Left ventricle myocardium inferior (tissue), 1 donor: ENCODE measurements around the gene RNF31. TPM values are rescaled to one million over a fixed set of nuclear protein-coding genes. Genes with fewer than 3 reads are reported as not detected.
A peak's percentile ranks its signal among the peaks of the same experiment; 100 is the strongest.

ENCODE experiments used
- DNase-seq: peaks from one replicate; pipeline ENCODE4 v3.0.0-alpha.2; 2020
- H3K27ac ChIP-seq: fragments of 200-600 bp; replicated peaks from 2 replicates; pipeline ENCODE4 v1.8.0; 2021
- H3K27me3 ChIP-seq: fragments of 200-600 bp; 2 replicates; pipeline ENCODE4 v1.8.0; 2021; ENCODE audit warnings: low read depth
- H3K36me3 ChIP-seq: fragments of 200-600 bp; 2 replicates; pipeline ENCODE4 v1.8.0; 2021
- H3K4me1 ChIP-seq: fragments of 200-600 bp; 2 replicates; pipeline ENCODE4 v1.8.0; 2021
- H3K4me3 ChIP-seq: fragments of 200-600 bp; 2 replicates; pipeline ENCODE4 v1.8.0; 2021; ENCODE audit warnings: mild to moderate bottlenecking, moderate library complexity
- H3K9me3 ChIP-seq: fragments of 200-600 bp; replicated peaks from 2 replicates; pipeline ENCODE4 v1.8.0; 2021
- intact Hi-C: fragments of 100-400 bp; cut with micrococcal nuclease; formaldehyde crosslinking; loops from one replicate; pipeline ENCODE4 v1.11.0; 2022
- total RNA-seq: library from RNA; stranded (reverse); fragmentation: NEBNext Ultra II Directional; extraction: Animal tissue kit (Norgen Biotek cat#: 25700); gene quantifications from one replicate; pipeline ENCODE4 v1.2.1, GENCODE V29; 2021
- TF ChIP-seq, protein P1 (sequence below): fragments of 200-600 bp; IDR thresholded peaks from 2 replicates; pipeline ENCODE4 v1.8.0; 2021; ENCODE audit warnings: antibody characterized with exemption, mild to moderate bottlenecking, borderline replicate concordance
- donor health status: DM: no; HTN: yes; CAD: no; lungs with severe emphysema.

Gene RNF31
- total RNA-seq, 1 donor from 2014 or later = 34.8 TPM

DNA sequence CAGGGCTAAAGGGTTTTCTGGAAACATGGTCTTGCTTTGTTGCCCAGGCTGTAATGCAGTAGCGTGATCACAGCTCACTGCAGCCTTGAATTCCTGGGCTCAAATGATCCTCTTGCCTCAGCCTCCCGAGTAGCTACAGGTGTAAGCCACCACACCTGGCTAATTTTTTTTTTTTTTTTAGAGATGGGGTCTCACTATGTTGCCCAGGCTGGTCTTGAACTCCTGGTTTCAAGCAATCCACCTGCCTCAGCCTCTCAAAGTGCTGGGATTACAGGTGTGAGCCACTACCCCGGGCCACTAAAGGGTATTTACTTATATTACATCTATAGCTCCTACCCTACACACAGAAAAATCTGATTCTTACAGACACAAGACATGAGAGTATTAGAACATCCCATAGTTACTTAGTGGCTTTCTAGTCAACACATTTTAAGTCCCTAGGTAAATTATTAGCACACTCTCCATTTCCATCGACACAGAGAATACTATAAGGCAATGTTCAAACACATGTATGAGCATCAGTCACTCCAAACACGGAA is 38.9 kb upstream of the RNF31 start:
- peaks cover 13% of the 10 kb centered on the region for H3K4me1 ChIP-seq
- no peak overlapping the region for H3K4me3 ChIP-seq
- H3K27ac ChIP-seq = peak overlapping the region; percentile 37
- no peak for DNase-seq
- no peaks in the 10 kb centered on the region for H3K9me3 ChIP-seq
- TF ChIP-seq, protein P1, sequence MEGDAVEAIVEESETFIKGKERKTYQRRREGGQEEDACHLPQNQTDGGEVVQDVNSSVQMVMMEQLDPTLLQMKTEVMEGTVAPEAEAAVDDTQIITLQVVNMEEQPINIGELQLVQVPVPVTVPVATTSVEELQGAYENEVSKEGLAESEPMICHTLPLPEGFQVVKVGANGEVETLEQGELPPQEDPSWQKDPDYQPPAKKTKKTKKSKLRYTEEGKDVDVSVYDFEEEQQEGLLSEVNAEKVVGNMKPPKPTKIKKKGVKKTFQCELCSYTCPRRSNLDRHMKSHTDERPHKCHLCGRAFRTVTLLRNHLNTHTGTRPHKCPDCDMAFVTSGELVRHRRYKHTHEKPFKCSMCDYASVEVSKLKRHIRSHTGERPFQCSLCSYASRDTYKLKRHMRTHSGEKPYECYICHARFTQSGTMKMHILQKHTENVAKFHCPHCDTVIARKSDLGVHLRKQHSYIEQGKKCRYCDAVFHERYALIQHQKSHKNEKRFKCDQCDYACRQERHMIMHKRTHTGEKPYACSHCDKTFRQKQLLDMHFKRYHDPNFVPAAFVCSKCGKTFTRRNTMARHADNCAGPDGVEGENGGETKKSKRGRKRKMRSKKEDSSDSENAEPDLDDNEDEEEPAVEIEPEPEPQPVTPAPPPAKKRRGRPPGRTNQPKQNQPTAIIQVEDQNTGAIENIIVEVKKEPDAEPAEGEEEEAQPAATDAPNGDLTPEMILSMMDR = no peak
- intact Hi-C loops = loop anchor here (5.0 kb wide), 1 partner anchor 46 kb away; no protein-coding TSS in a partner anchor
- H3K27me3 ChIP-seq = no peaks in the 10 kb centered on the region
- no peaks in the 10 kb centered on the region for H3K36me3 ChIP-seq

DNA sequence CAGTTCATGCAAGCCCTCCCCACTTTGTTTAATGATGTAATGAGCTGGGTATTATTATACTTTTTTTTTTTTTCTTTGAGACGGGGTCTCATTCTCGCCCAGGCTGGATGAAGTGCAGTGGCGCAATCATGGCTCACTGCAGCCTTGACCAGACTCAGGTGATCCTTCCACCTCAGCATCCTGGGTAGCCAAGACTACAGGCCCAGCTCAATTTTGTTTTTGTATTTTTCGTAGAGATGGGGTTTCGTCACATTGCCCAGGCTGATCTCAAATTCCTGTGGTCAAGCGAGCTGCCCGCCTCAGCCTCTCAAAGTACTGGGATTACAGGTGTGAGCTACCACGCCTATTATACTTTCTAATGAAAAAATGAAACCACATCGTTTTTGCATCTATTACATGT is 37.2 kb upstream of the RNF31 start:
- TF ChIP-seq, protein P1 = no peak
- Histone ChIP-seq H3K9me3 (no peaks in the 10 kb centered on the region), H3K27ac (no peak overlapping the region), H3K36me3 (no peaks in the 10 kb centered on the region), H3K4me1 (peaks cover 21% of the 10 kb centered on the region), H3K27me3 (no peaks in the 10 kb centered on the region), H3K4me3 (no peak overlapping the region)
- DNase-seq = no peak
- intact Hi-C loops = no loop called here

DNA sequence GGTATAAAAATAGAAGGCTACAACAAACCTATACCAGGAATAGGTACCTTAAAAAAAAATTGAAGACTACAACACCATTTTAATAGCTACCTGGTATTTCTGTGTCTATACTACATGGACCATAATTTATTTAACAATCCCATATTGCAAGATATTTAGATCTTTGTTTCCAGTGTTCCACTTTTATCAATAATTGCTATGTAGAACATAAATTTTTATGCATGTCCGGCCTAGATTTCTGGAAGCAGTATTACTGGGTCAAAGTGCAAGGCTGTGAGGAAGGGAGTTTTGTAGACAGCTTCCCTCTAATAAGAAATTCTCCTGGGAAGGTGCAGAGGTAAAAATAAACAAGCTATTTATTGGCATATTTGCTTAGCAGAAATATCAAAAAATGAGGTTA is 36.8 kb upstream of the RNF31 start:
- Histone ChIP-seq H3K27ac (no peak overlapping the region), H3K9me3 (no peaks in the 10 kb centered on the region), H3K36me3 (no peaks in the 10 kb centered on the region), H3K4me3 (no peak overlapping the region), H3K27me3 (no peaks in the 10 kb centered on the region), H3K4me1 (peaks cover 25% of the 10 kb centered on the region)
- no peak for DNase-seq
- intact Hi-C loops = no loop called here
- TF ChIP-seq, protein P1 = no peak

DNA sequence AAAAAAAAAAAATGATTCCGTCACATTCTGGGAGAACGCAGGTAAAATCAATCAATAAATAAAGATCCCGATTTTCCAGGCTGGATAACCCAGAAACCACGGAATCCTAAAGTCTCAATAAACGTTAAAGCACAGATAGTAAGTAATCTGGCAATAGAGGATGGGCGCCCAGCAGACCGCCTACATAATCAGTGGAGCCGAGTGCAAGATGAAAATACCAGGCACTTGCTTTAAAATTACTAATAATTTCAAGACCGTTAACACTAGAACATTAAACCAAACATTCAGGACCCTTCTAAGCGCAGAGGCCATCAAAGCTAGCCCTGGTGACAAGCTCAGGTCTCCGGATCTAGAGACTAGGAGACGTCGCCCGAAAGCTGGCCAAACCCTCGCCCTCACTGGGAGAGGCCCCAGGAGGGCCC is 33.9 kb upstream of the RNF31 start:
- Histone ChIP-seq H3K36me3 (peaks cover 23% of the 10 kb centered on the region), H3K4me3 (peak overlapping the region; percentile 76), H3K9me3 (no peaks in the 10 kb centered on the region), H3K4me1 (peaks cover 44% of the 10 kb centered on the region), H3K27ac (peak overlapping the region; percentile 98), H3K27me3 (no peaks in the 10 kb centered on the region)
- DNase-seq = no peak
- intact Hi-C loops = no loop called here
- TF ChIP-seq, protein P1 = no peak

DNA sequence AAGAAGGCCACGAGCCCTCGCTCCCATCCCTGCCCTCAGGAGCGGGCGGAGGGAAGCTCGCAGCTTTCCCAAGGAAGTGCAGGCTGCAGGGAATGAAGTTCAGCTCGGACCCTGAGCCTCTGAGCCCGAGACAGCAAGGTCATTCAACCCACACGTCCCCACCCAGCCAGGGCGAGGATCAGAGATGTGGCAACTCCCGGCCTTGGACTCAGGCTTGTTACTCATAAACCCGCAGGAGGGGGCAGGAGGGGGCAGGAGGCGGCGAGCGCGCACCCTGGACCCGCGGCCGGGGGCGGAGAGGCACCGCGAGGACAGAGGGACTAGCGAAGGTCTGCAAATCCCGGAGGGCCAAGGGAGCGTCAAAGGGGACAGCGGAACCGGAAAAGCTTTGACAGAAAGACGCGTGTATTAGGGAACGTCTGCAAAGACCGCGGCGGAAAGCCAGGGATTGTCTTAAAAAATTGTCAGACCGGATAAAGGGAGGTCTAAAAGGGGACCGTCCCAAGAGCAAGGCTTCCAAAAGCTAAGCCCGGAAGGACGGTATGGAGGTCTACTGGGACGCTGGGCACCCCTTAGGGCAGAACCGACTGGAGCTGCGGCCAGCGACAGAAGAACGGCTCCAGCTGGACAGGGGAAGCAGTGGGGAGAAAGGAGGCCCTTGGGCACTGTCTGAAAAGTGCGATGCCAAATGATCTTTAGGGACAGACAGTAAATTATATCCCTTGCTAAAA is 33.3 kb upstream of the RNF31 start:
- Histone ChIP-seq H3K27me3 (no peaks in the 10 kb centered on the region), H3K36me3 (peaks cover 28% of the 10 kb centered on the region), H3K4me1 (peaks cover 39% of the 10 kb centered on the region), H3K9me3 (no peaks in the 10 kb centered on the region), H3K27ac (peak overlapping the region; percentile 98), H3K4me3 (peak overlapping the region; percentile 76)
- DNase-seq = peak; percentile 86
- TF ChIP-seq, protein P1 = no peak
- intact Hi-C loops = no loop called here
